HEK293T (cell line): ENCODE results near the gene PLAAT3.
"Not testable (repeated sequence)": the region's sequence is repeated elsewhere in the genome, so short reads cannot be mapped to it uniquely, and the experiment has no call there.

Experiments used
- CTCF ChIA-PET: fragments of 350-600 bp; formaldehyde crosslinking; extraction: SDS; loops from one replicate; lab custom pipeline; 2021; ENCODE audit warnings: antibody characterized with exemption, inconsistent platforms; lab: Yijun Ruan, JAX
- POLR2A ChIA-PET: fragments of 350-600 bp; formaldehyde crosslinking; extraction: SDS; loops from one replicate; lab custom pipeline; 2020; ENCODE audit warnings: antibody characterized with exemption, inconsistent platforms; lab: Yijun Ruan, JAX
- DNase-seq: peaks from one replicate; pipeline ENCODE4 v3.0.0; 2012; ENCODE audit warnings: mixed read lengths; ENCODE audit errors: extremely low spot score
- ARNT ChIP-seq: fragments of 450-650 bp; IDR thresholded peaks from 2 replicates; pipeline ENCODE4 v1.6.1; 2017; ENCODE audit warnings: mild to moderate bottlenecking
- BHLHE40 ChIP-seq: fragments of 450-650 bp; IDR thresholded peaks from 2 replicates; pipeline ENCODE4 v1.6.1; 2016; ENCODE audit warnings: mild to moderate bottlenecking, moderate library complexity, borderline replicate concordance
- CTBP1 ChIP-seq: fragments of 450-650 bp; IDR thresholded peaks from 2 replicates; pipeline ENCODE4 v1.6.1; 2016; ENCODE audit warnings: borderline replicate concordance
- ELF4 ChIP-seq: fragments of 450-650 bp; IDR thresholded peaks from 2 replicates; pipeline ENCODE4 v1.6.1; 2017; ENCODE audit warnings: antibody characterized with exemption
- FOXA1 ChIP-seq: fragments of 450-650 bp; IDR thresholded peaks from 2 replicates; pipeline ENCODE4 v1.6.1; 2016; ENCODE audit warnings: mild to moderate bottlenecking
- FOXK2 ChIP-seq: fragments of 450-650 bp; IDR thresholded peaks from 2 replicates; pipeline ENCODE4 v1.6.1; 2016; ENCODE audit warnings: mild to moderate bottlenecking
- FOXM1 ChIP-seq: fragments of 450-650 bp; IDR thresholded peaks from 2 replicates; pipeline ENCODE4 v1.6.1; 2017; ENCODE audit warnings: mild to moderate bottlenecking, borderline replicate concordance
- HDGF ChIP-seq: fragments of 450-650 bp; IDR thresholded peaks from 2 replicates; pipeline ENCODE4 v1.6.1; 2017; ENCODE audit warnings: antibody characterized with exemption, borderline replicate concordance
- L3MBTL2 ChIP-seq: fragments of 450-650 bp; conservative IDR thresholded peaks from 2 replicates; pipeline ENCODE4 v1.6.1; 2016; ENCODE audit warnings: mild to moderate bottlenecking
- LEF1 ChIP-seq: fragments of 450-650 bp; IDR thresholded peaks from 2 replicates; pipeline ENCODE4 v1.6.1; 2017; ENCODE audit warnings: mild to moderate bottlenecking, borderline replicate concordance
- NFRKB ChIP-seq: fragments of 450-650 bp; IDR thresholded peaks from 2 replicates; pipeline ENCODE4 v1.6.1; 2016; ENCODE audit warnings: mild to moderate bottlenecking, moderate library complexity
- SP1 ChIP-seq: fragments of 450-650 bp; IDR thresholded peaks from 2 replicates; pipeline ENCODE4 v1.6.1; 2017
- SUZ12 ChIP-seq: fragments of 450-650 bp; IDR thresholded peaks from 2 replicates; pipeline ENCODE4 v1.6.1; 2016; ENCODE audit warnings: mild to moderate bottlenecking
- TARDBP ChIP-seq: fragments of 450-650 bp; IDR thresholded peaks from 2 replicates; pipeline ENCODE4 v1.6.1; 2016
- ZNF384 ChIP-seq: fragments of 450-650 bp; IDR thresholded peaks from 2 replicates; pipeline ENCODE4 v1.6.1; 2016
- TF ChIP-seq, protein P1 (sequence below): fragments of 450-650 bp; IDR thresholded peaks from 2 replicates; pipeline ENCODE4 v1.6.1; 2016

PLAAT3 gene

DNA sequence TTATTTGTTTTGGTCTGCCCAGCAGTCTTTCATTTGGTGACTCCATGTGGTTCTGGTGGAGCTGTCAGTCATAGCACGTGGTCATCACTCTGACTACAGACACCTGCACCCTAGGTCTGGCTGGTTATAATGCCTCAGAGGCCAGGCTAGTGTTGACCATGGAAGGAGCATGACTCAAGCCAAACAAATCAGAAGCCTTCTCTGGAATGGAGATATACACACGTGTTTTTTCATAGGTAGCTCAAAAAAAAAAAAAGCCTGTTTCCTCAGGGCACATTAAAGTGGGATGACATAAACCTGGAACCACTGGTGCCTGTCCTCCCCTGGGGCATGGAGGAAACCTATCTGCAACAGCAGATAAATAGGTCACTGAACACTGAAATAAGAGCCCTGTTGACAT is 8.1 kb upstream of the PLAAT3 start:
- TF ChIP-seq, protein P1, sequence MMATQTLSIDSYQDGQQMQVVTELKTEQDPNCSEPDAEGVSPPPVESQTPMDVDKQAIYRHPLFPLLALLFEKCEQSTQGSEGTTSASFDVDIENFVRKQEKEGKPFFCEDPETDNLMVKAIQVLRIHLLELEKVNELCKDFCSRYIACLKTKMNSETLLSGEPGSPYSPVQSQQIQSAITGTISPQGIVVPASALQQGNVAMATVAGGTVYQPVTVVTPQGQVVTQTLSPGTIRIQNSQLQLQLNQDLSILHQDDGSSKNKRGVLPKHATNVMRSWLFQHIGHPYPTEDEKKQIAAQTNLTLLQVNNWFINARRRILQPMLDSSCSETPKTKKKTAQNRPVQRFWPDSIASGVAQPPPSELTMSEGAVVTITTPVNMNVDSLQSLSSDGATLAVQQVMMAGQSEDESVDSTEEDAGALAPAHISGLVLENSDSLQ: peak; percentile 48
- no peak for TF ChIP-seq HDGF
- ChIA-PET CTCF (interaction anchor here (0.9 kb wide), 1 partner anchor 13 kb away, joined by 3 read pairs; no protein-coding TSS in a partner anchor), POLR2A (no interaction called here)
- no peak for DNase-seq

DNA sequence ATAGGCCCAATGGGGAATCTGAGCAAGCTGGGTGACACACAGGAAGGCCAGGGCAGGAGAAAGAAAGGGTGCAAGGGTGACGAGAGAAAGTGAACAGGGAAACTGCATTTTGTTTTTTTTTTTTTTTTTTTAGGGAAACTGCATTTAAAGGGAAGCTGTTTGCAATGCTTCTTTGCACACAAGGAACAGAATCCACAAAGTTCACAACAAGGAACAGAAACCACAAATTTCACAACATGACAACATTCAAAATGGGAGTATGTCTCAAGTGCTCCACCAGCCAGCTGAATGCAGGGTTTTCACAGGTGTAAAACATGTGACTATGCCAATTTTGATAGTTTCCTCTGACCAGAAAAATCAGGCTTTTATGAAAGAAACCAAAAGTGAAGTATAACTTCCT is 6.8 kb upstream of the PLAAT3 start:
- DNase-seq: no peak
- no peak for TF ChIP-seq FOXK2
- no peak for TF ChIP-seq ZNF384
- TF ChIP-seq CTBP1: no peak
- TF ChIP-seq LEF1: no peak
- no peak for TF ChIP-seq SP1
- TF ChIP-seq, protein P1: no peak
- no peak for TF ChIP-seq TARDBP
- TF ChIP-seq HDGF: no peak
- TF ChIP-seq ELF4: no peak
- no peak for TF ChIP-seq BHLHE40
- no peak for TF ChIP-seq SUZ12
- no peak for TF ChIP-seq ARNT
- no peak for TF ChIP-seq FOXA1
- TF ChIP-seq NFRKB: no peak
- no peak for TF ChIP-seq L3MBTL2
- TF ChIP-seq FOXM1: no peak
- POLR2A ChIA-PET: interaction anchor here (0.6 kb wide), 1 partner anchor 259 kb away, joined by 3 read pairs; no protein-coding TSS in a partner anchor
- CTCF ChIA-PET: no interaction called here

DNA sequence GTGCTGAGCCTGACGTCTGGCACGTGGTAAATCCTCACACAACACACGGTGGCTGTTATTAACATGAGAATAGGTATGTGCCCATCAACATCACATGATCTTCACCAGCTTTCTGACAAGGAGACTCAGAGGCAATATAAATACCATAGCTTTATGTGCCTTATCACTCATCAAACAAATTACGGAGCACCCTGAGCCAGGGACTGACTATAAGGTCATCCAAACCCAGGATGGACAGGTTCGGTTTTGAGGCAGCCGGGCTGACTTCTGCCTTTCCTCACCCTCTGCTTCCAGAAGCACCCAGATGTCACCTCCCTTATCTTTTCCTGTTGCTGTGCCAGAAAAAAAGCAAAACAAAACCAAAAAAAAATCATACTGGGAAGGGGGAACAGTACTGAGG is 5.7 kb upstream of the PLAAT3 start:
- no peak for DNase-seq
- ChIA-PET CTCF (interaction anchor here (0.8 kb wide), 1 partner anchor 16 kb away, joined by 3 read pairs; no protein-coding TSS in a partner anchor), POLR2A (no interaction called here)
- no peak for TF ChIP-seq HDGF
- no peak for TF ChIP-seq ARNT
- no peak for TF ChIP-seq SP1
- TF ChIP-seq ZNF384: no peak
- TF ChIP-seq, protein P1: no peak
- no peak for TF ChIP-seq FOXK2
- TF ChIP-seq BHLHE40: no peak
- no peak for TF ChIP-seq TARDBP
- TF ChIP-seq CTBP1: no peak
- no peak for TF ChIP-seq NFRKB
- no peak for TF ChIP-seq ELF4
- no peak for TF ChIP-seq LEF1
- TF ChIP-seq SUZ12: no peak
- no peak for TF ChIP-seq FOXM1
- no peak for TF ChIP-seq FOXA1

DNA sequence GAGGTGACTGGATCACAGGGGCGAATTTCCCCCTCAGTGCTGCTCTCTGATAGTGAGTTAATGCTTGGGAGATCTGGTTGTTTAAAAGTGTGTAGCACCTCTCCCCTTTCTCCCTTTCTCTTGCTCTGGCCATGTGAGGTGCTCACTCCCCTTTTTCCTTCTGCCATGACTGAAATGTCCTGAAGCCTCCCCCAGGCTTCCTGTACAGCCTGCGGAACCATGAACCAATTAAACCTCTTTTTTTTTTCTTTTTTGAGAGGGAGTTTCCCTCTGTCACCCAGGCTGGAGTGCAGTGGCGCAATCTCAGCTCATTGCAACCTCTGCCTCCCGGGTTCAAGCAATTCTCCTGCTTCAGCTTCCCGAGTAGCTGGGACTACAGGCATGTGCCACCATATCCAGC is 3.5 kb upstream of the PLAAT3 start:
- not testable (repeated sequence) for DNase-seq
- POLR2A ChIA-PET: interaction anchor here (1.0 kb wide), 1 partner anchor 71 kb away, joined by 3 read pairs; no protein-coding TSS in a partner anchor
- CTCF ChIA-PET: interaction anchor here (0.7 kb wide), 1 partner anchor 313 kb away, joined by 3 read pairs; no protein-coding TSS in a partner anchor

DNA sequence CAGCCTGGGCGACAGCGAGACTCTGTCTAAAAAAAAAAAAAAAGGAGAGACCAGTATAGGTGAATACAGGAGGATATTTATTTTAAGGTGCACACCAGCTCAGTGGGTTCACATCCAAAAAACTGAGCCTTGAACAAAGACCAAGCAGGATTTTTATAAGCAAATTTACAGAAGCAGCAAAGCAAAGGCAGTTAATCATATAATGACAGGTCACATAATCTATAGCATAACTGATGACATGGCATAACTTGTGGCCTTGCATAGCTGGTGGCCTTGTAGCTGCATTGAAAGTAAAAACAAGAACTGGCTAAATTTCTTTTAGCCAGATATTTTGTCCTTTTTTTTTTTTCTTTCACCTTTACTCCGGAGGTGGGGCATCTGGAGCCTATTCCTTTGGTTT is 2.7 kb upstream of the PLAAT3 start:
- DNase-seq: no peak
- ChIA-PET CTCF (interaction anchor here (0.7 kb wide), 1 partner anchor 312 kb away, joined by 3 read pairs; no protein-coding TSS in a partner anchor), POLR2A (interaction anchor here (0.6 kb wide), 1 partner anchor 8 kb away, joined by 3 read pairs; no protein-coding TSS in a partner anchor)
- no peak for TF ChIP-seq ELF4
- TF ChIP-seq, protein P1: peak; percentile 53

DNA sequence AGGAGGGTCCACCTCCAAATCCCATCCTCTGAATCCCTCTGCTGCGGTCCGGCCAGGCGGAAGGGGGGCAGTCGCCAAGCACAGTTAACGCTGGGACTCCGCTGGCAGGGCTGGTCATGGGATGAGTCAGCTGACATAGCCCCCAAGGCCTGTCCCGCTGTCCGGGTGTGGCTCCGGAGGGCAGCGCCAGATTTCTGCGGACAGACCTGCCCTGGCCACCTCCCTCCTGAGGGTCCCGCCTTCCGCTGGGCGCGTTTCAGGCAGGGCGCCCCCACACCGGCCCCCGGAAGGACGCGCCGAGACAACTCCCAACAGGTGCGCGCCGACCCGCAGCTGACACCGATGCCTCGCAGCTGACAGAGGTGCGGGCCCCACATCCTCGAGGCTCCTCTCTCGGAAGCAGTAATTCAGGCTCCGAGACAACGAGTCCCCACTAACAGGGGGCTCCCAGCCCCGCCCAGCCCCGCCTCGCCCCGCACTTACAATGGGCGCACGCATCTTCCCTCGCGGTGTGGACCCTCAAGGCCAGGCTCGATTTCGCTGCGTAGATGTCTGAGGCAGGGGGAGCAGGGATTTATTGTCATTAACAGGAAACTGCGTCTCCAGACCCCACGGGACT is 607 bp downstream of the PLAAT3 start:
- ChIA-PET POLR2A (no interaction called here), CTCF (no interaction called here)
- TF ChIP-seq L3MBTL2 (peak; percentile 70), CTBP1 (no peak), BHLHE40 (no peak)
- DNase-seq: no peak

DNA sequence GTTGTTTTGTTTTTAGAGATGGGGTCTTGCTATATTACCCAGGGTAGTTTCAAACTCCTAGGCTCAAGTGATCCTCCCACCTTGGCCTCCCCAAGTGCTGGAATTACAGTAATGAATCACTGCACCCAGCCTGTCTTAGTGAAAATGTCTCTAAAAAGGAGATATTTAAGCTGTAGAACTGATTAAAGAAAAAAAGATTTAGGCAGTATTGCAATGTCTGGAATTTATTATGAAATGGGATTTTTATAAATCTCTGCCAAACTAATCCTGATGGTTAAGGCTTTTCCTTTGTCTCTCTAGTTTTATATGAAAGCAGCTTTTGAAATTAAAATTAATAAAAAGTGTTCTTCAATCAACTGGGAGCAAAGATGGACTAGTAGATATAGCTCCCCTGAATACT is 2.1 kb downstream of the PLAAT3 start:
- TF ChIP-seq CTBP1 (no peak), BHLHE40 (no peak), ARNT (no peak), SUZ12 (no peak), ZNF384 (no peak), LEF1 (no peak)
- TF ChIP-seq, protein P1: no peak
- POLR2A ChIA-PET: interaction anchor here (0.7 kb wide), 1 partner anchor 70 kb away, joined by 3 read pairs; no protein-coding TSS in a partner anchor
- CTCF ChIA-PET: no interaction called here
- DNase-seq: no peak
